ENCODE data around the gene LMTK2.
"Not testable (repeated sequence)": the region's sequence is repeated elsewhere in the genome, so short reads cannot be mapped to it uniquely, and the experiment has no call there.

Gene LMTK2

GRCh38 chr7:98105942-98106544, 619 bp upstream of the LMTK2 start:
- DNase-seq (ENCODE audit: low spot score) = no peak

- DNase-seq (ENCODE audit: low spot score) = no peak
These were observed 655 bp downstream of the LMTK2 start for GRCh38 chr7:98107313-98107721.

- no peak for DNase-seq (ENCODE audit: low spot score)
These were observed 3.8 kb downstream of the LMTK2 start for GRCh38 chr7:98110249-98111022.

GRCh38 chr7:98112077-98112476, 5.4 kb downstream of the LMTK2 start:
- no peak for DNase-seq (ENCODE audit: low spot score)

- DNase-seq (ENCODE audit: low spot score) = no peak
These were observed 9.3 kb downstream of the LMTK2 start for GRCh38 chr7:98115746-98116525.

- DNase-seq (ENCODE audit: low spot score) = no peak
These were observed 10.2 kb downstream of the LMTK2 start for GRCh38 chr7:98116656-98117461.

GRCh38 chr7:98119256-98119918, 12.7 kb downstream of the LMTK2 start:
- no peak for DNase-seq (ENCODE audit: low spot score)

GRCh38 chr7:98120559-98120958, 13.9 kb downstream of the LMTK2 start:
- no peak for DNase-seq (ENCODE audit: low spot score)

- not testable (repeated sequence) for DNase-seq (ENCODE audit: low spot score)
These were observed 14.7 kb downstream of the LMTK2 start for GRCh38 chr7:98121388-98121787.

- DNase-seq (ENCODE audit: low spot score) = no peak
These were observed 16.7 kb downstream of the LMTK2 start for GRCh38 chr7:98123365-98123696.

- DNase-seq (ENCODE audit: low spot score) = no peak
These were observed 19.1 kb downstream of the LMTK2 start for GRCh38 chr7:98125759-98126158.

GRCh38 chr7:98126311-98127142, 19.9 kb downstream of the LMTK2 start:
- DNase-seq (ENCODE audit: low spot score) = no peak

- DNase-seq (ENCODE audit: low spot score) = no peak
These were observed 21.7 kb downstream of the LMTK2 start for GRCh38 chr7:98128346-98128745.

- DNase-seq (ENCODE audit: low spot score) = no peak
These were observed 24.3 kb downstream of the LMTK2 start for GRCh38 chr7:98130959-98131358.

GRCh38 chr7:98133181-98133580, 26.5 kb downstream of the LMTK2 start:
- DNase-seq (ENCODE audit: low spot score) = no peak

GRCh38 chr7:98133621-98134303, 27.1 kb downstream of the LMTK2 start:
- peak; percentile 71 for DNase-seq (ENCODE audit: low spot score)

- DNase-seq (ENCODE audit: low spot score) = no peak
These were observed 28.0 kb downstream of the LMTK2 start for GRCh38 chr7:98134420-98135228.

- no peak for DNase-seq (ENCODE audit: low spot score)
These were observed 29.3 kb downstream of the LMTK2 start for GRCh38 chr7:98135984-98136383.

- DNase-seq (ENCODE audit: low spot score) = no peak
These were observed 29.8 kb downstream of the LMTK2 start for GRCh38 chr7:98136423-98136822.

Measured in COLO829 (cell line).